Activated gamma-delta T cell treated with anti-CD3 and anti-CD28 coated beads, Interleukin-2, amount 50 U/mL, for 16 hours (primary cell): ENCODE data around the gene ZNF264.
"Not testable (repeated sequence)": the region's sequence is repeated elsewhere in the genome, so short reads cannot be mapped to it uniquely, and the experiment has no call there.

Source experiments
- DNase-seq: peaks from one replicate; pipeline ENCODE4 v3.0.0-alpha.2; 2020; ENCODE audit warnings: low read depth

ZNF264 gene

DNA sequence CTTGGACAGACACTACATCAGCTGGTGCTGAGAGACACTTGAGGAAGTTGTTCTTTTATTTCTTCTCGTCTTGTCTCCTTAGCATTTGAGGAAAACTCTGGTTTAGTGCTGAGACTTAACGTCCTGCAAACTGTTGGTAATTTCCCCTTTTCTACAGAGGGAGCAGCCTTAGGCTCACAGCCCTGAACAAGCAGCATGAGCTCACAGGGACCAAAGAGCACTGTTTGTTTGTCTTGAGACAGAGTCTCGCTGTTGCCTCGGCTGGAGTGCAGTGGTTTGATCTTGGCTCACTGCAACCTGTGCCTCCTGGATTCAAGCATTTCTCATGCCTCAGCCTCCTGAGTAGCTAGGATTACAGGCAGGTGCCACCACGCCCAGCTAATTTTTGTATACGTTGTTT is 54.7 kb downstream of the ZNF264 start:
- no peak for DNase-seq

DNA sequence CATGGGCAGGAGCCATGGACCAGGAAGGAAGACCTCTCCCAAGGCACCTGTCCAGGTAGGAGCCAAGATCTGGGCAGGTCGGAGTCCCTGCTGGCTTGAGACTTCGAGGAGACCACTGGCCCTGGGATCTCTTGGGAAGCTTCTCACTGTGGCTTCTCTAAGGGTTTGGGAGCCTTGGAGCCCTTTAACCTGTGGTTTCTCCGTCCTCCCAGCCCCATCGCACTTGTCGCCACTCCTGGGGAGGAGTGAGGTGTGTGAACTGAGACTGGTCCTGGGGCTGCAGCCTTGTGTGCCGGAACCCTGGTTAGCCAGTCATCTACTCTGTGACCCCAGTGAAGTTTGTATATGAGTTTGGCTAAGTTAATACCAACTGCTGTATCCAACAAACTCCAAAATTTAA is 57.3 kb downstream of the ZNF264 start:
- DNase-seq, result no peak

DNA sequence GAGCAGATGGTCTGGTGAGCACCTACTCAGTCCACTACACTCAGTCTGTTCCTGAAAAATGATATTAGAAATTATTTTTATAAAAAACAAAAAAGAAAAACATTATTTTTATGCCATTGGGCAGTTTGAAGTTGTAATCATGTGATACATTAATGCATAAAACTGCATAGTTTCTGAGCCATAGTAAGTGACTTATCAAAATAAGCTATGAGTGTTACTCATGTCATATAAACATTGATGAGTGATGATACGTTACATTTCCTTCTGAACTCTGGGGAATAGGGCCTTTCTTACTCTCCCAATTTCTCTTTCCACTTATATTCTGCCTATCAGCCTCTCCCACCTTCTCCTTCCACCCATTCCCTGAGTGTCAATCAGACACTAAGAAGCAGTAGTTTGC is 58.0 kb downstream of the ZNF264 start:
- no peak for DNase-seq

DNA sequence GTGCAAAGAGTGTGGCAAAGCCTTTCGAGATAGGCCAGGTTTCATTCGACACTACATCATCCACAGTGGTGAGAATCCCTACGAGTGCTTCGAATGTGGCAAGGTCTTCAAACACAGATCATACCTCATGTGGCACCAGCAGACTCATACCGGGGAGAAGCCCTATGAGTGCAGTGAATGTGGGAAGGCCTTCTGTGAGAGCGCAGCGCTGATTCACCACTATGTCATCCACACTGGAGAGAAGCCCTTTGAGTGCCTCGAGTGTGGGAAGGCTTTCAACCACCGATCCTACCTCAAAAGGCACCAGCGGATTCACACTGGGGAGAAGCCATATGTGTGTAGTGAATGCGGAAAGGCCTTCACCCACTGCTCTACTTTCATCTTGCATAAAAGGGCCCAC is 62.5 kb downstream of the ZNF264 start:
- not testable (repeated sequence) for DNase-seq

DNA sequence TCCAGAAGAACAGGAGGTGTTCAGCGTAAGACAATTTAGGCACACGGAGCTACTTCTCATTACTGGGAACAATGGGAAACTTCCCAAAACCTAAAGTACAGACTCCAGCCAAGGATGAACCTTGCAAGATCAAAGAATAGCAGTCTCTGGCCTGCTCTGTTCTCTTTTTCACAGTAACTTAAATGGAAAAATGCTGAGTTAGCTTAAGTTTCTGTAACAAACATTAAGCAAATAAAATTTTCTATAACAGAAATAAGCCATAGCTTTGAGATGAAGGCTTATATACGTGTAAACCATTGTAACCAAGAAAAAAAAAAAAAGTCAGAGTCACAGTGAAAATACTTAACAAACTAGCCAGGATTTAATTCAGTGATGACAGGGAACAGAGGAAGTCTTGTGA is 70.7 kb downstream of the ZNF264 start:
- no peak for DNase-seq

DNA sequence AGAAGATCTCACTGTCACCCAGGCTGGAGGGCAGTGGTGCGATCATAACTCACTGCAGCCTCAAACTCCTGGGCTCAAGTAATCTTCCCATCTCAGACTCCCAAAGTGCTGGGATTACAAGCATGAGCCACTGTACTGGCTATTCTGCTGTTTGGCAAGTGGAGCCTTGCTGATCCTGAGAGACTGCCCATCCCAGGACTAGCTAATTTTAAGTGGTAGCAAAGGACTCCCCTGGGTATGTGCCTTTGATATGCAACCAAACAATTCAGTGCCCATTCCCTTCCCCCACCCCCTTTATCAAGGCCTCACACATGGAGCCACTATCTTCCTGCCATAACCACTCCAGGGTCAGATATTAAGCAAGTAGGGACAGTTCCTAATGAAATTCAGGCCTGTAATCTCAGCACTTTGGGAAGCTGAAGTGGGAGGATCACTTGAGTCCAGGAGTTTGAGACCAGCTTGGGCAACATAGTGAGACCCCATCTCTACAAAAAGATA is 72.0 kb downstream of the ZNF264 start:
- DNase-seq, result no peak

DNA sequence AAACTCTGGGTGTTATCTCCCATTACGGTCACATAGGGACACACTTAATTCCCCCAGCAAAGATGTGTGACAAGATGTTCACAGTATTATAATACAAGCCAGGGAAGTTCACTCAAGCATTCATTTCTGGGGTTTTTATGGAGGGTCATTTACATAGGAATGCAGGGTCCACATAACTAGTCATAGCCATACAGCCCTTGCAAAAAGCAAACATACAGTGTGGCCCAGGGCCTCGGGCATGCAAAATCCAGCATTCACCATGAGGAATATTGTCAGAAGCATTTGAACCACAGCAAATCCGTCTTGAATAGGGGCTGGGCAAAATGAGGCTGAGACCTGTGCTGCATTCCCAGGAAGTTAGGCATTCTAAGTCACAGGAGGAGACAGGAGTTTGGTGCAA is 76.0 kb downstream of the ZNF264 start:
- no peak for DNase-seq

DNA sequence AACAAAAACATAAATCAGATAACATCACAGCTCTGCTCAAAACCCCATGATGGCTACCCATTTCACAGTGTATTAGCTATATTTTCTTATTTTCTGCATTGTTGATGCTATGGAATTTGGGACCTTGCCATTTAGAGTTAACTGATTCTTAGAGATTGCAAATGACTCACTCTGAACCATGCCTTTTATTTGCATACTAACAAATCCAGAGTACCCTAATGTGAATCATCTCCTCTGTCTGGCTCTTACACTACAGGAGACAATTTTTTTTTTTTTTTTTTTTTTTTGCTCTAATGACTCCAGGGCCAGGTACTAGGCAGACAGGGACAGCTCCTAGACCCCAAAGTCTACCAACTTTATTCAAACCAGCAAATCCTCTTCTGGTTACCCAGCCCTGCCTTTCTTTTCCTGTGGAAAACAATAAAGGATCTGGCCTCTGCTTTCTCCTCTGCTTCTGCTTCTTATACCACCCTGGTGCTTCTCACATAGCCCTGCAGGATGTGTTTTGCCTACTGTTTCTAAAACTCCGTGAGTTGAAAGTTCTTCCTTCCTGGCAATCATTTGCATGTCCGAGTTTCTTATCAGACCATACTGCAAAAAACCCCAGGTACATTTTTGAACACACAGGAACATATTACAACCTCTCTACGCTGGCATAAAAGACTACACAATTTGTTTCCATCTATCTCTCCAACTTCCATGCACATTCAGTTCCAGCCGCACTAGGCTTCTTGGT is 78.4 kb downstream of the ZNF264 start:
- no peak for DNase-seq

DNA sequence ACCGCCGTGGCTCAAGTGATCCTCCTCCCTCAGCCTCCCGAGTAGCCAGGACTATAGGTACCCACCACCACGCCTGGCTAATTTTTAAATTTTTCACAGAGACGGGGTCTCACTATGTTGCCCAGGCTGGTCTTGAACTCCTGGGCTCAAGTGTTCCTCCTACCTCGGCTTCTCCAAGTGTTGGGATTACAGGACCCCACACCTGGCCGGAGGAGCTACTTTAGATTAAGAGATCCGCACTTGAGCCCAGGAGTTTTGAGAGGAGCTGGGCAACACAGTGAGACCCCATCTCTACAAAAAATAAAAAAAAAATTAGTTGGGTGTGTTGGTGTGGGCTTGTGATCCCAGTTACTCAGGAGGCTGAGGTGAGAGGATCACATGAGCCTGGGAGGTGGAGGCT is 80.0 kb downstream of the ZNF264 start:
- no peak for DNase-seq
